HG03280 (cell line): ENCODE measurements around the gene RNF111.
"Not testable (repeated sequence)": the region's sequence is repeated elsewhere in the genome, so short reads cannot be mapped to it uniquely, and the experiment has no call there.

Experiments
- ATAC-seq: cut with Tn5 transposase; IDR thresholded peaks from one replicate; pipeline ENCODE4 v1.9.1; 2021; ENCODE audit warnings: mild to moderate bottlenecking, moderate library complexity; ENCODE audit not compliant: unreplicated experiment

Gene RNF111

GRCh38 chr15:58999694-59000093 lies 12.2 kb downstream of the RNF111 start:
- ATAC-seq, result no peak

GRCh38 chr15:59000251-59000650 lies 12.8 kb downstream of the RNF111 start:
- not testable (repeated sequence) for ATAC-seq

GRCh38 chr15:59001946-59002345 lies 14.5 kb downstream of the RNF111 start:
- no peak for ATAC-seq

GRCh38 chr15:59002418-59002859 lies 15.0 kb downstream of the RNF111 start:
- no peak for ATAC-seq

GRCh38 chr15:59005579-59005978 lies 18.1 kb downstream of the RNF111 start:
- ATAC-seq, result no peak

GRCh38 chr15:59008086-59008485 lies 20.6 kb downstream of the RNF111 start:
- no peak for ATAC-seq

GRCh38 chr15:59011262-59011952 lies 23.9 kb downstream of the RNF111 start:
- no peak for ATAC-seq

- ATAC-seq, result no peak
Measured at GRCh38 chr15:59013246-59013873, 25.9 kb downstream of the RNF111 start.

GRCh38 chr15:59014068-59014467 lies 26.6 kb downstream of the RNF111 start:
- ATAC-seq, result no peak

- no peak for ATAC-seq
Measured at GRCh38 chr15:59017449-59017848, 30.0 kb downstream of the RNF111 start.

- no peak for ATAC-seq
Measured at GRCh38 chr15:59018833-59019232, 31.4 kb downstream of the RNF111 start.

- no peak for ATAC-seq
Measured at GRCh38 chr15:59020322-59020721, 32.9 kb downstream of the RNF111 start.

- ATAC-seq, result no peak
Measured at GRCh38 chr15:59022188-59022587, 34.7 kb downstream of the RNF111 start.

- ATAC-seq, result no peak
Measured at GRCh38 chr15:59026207-59026606, 38.7 kb downstream of the RNF111 start.

GRCh38 chr15:59028387-59028955 lies 41.0 kb downstream of the RNF111 start:
- no peak for ATAC-seq

GRCh38 chr15:59029554-59029953 lies 42.1 kb downstream of the RNF111 start:
- ATAC-seq, result no peak

GRCh38 chr15:59035201-59035600 lies 47.7 kb downstream of the RNF111 start:
- ATAC-seq, result no peak

GRCh38 chr15:59039225-59039624 lies 51.8 kb downstream of the RNF111 start:
- no peak for ATAC-seq

GRCh38 chr15:59042041-59042440 lies 54.6 kb downstream of the RNF111 start:
- ATAC-seq, result no peak

- ATAC-seq, result no peak
Measured at GRCh38 chr15:59048897-59049296, 61.4 kb downstream of the RNF111 start.

GRCh38 chr15:59051873-59052861 lies 64.7 kb downstream of the RNF111 start:
- no peak for ATAC-seq
